COLO668 (cell line): ENCODE data around the gene CRB1.

ENCODE experiments used
- DNase-seq: peaks from one replicate; lab custom pipeline; 2025; ENCODE audit not compliant: unreplicated experiment; lab: John Stamatoyannopoulos, UW

Gene CRB1

GRCh38 chr1:197303463-197303862 is 35.4 kb downstream of the CRB1 start:
- no peak for DNase-seq

GRCh38 chr1:197304638-197305200 is 36.7 kb downstream of the CRB1 start:
- DNase-seq = no peak

GRCh38 chr1:197305925-197306324 is 37.9 kb downstream of the CRB1 start:
- DNase-seq = no peak

GRCh38 chr1:197306381-197307062 is 38.5 kb downstream of the CRB1 start:
- DNase-seq = no peak

GRCh38 chr1:197307136-197307535 is 39.1 kb downstream of the CRB1 start:
- DNase-seq = no peak

GRCh38 chr1:197307551-197307950 is 39.5 kb downstream of the CRB1 start:
- DNase-seq = no peak

DNA sequence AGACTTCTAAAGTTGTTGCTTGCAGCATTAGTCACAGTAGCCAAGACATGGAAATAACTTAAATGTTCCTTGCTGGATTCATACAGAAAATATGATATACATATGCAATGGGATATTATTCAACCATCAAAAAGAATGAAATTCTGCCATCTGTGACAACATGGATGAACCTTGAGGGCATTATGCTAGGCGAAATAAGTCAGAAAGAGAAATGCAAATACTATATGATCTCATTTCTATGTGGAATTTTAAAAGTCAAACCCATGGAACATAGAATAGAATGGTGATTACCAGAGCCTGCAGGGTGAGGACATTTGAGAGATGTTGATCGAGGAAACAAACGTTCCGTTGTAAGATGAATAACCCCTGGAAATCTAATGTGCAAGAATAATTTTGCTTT is 43.0 kb downstream of the CRB1 start:
- no peak for DNase-seq

GRCh38 chr1:197312163-197312562 is 44.1 kb downstream of the CRB1 start:
- DNase-seq = no peak

DNA sequence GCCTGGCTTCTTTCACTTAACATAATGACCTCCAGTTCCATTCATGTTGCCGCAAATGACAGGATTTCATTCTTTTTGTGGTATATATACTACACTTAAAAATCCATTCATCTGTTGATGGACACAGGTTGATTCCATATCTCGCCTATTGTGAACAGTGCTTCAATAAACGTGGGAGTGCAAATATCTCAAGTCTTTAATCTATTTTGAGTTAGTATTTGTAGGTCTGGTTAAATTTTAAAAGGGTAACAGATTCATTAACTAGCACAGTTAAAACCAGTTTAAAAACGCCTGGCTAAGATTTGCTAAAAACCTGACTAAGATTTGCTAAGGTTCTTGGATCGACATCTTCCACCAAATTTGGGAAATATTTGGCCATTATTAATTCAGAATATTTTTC is 45.7 kb downstream of the CRB1 start:
- DNase-seq = no peak

- DNase-seq = no peak
Measured at GRCh38 chr1:197314682-197315081, 46.6 kb downstream of the CRB1 start.

- no peak for DNase-seq
Measured at GRCh38 chr1:197319631-197320030, 51.6 kb downstream of the CRB1 start.

DNA sequence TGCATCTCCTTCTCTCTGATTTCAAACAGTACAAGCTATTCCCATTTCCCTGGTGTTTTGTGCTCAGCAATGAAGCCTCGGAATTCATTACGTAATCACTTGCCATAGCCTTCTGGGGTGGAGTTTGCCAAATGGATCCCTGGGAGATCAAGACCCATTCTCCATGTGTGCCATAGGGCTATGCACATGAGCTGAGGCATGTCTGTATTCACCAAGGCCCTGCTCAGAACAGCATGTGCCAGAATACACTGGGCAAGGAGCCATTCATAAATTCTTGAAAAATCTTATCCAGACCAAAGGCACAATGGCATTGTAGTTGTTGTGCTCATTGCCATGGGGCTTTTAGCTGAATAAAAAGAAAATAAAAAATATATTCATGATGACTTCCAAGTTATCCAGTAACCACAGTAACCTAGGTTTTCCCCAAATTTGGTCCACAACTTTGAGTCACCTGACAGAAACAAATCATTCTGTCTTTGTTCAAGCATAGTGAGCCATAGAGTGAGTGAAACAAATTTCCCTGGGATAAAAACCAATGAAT is 53.0 kb downstream of the CRB1 start:
- no peak for DNase-seq

DNA sequence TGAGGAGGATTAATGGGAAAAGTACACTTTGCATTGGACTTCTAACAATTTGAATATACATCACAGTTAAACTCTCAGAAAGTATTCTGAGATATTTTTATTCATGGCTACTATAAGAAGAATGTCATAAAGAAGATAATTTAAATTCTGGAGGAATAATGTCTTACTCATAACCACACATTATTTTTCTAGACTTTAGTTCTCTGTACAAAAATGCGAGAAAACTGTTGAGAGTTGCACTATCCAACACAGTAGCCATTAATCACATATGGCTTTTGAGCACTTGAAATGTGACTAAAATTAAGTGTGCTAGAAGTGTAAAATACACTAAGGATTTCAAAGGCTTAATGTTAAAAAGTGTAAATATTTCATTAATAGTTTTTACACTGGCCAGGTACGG is 53.8 kb downstream of the CRB1 start:
- no peak for DNase-seq

GRCh38 chr1:197327776-197328364 is 59.8 kb downstream of the CRB1 start:
- DNase-seq = no peak

DNA sequence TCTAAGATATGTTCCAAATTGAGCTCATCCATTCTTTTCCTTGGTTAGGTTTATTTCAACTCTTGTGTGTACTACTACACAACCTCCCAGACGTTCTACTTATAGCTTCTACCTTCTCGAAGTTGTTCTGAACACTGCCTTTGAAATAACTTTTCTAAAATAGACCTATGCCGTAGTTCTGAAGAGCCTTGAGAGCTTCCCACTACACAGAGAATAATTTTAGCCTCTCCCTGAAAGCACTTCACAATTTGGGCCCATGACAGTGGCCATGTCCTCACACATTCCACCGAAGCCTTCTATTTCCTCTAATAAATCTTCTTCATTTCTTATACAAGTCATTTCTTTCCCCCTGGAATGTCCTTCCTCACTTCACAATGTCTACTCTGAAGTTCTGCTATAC is 62.2 kb downstream of the CRB1 start:
- DNase-seq = no peak

GRCh38 chr1:197331565-197331964 is 63.5 kb downstream of the CRB1 start:
- no peak for DNase-seq

- no peak for DNase-seq
Measured at GRCh38 chr1:197333041-197333440, 65.0 kb downstream of the CRB1 start.

- DNase-seq = no peak
Measured at GRCh38 chr1:197336571-197336970, 68.5 kb downstream of the CRB1 start.

DNA sequence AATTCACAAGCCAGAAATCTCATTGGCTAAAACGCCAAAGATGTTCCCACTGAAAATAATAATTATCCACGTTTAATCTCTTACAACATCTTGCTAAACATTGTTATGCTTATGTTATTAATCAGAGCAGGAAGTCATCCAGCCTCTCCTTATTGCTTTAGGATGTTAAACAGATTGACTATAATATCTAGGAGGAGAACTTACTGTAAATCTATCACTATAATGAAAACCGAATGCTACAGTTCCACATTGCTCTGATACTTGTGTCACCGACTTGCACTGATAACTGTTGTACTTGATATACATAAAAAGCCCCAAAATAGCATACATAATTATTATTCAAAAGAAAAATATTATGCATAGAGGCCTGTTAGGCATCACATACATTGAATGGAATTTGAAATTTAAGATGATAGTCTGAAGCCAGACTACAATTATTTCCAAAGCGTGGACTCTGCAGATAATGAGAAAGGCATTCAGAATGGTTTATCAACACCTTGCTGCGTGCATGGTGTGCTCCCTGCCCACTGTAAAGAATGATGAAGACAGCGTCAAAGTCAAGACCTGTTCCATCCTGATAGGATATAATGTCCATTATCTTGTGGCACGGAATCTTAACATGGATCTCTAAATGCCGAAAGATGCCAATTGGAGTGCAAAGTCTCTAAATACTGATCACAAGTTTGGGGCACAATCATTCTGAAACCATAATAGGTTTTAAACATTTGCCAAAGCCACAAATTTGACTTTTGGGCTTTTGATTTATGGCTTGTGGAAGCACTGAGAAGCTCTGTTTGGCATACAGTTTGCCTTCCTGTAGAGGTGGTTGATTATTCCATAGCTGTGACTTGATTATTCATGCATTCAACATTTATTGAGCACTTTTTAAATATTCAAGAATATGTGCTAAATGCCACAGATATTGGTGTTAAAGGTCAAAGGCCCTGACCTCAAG is 71.3 kb downstream of the CRB1 start:
- DNase-seq = no peak

DNA sequence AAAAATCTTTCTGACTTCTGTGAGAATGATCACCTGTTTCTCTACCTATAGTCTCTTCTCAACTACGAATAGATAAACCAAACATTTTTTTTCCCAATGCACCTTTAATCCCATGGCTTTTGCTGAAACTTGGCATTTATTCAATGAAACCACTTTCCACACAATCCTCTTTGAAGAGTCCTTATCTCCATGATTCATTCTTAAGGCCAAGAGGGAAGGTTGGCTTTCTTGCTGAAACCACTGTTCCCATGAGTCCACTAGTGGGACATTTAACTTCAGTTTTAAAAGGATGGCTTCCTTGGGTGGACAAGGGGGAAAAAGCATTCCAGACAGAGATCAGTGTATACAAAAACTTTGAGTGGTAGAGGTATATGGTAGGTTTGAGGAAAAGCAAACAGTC is 73.6 kb downstream of the CRB1 start:
- DNase-seq = no peak

GRCh38 chr1:197342044-197342565 is 74.1 kb downstream of the CRB1 start:
- DNase-seq = no peak
